PC-3 (cell line): ENCODE results near the gene NDUFA13. TPM values are rescaled to one million over a fixed set of nuclear protein-coding genes. Genes with fewer than 3 reads are reported as not detected.

Experiments used
- ATAC-seq: fragments of 200-7000 bp; cut with Tn5 transposase; 2 replicates; pipeline ENCODE4 v1.9.1; 2020; ENCODE audit warnings: mild to moderate bottlenecking, moderate library complexity
- BruUV-seq: library from RNA; stranded (reverse); fragments of 400-500 nt; replicated peaks from 2 replicates; lab custom pipeline; 2021; lab: Mats Ljungman, UMichigan
- CTCF ChIA-PET: fragments of 300-600 bp; sonication (Branson Sonifier 250); formaldehyde crosslinking; loops from one replicate; lab custom pipeline; 2022; ENCODE audit warnings: antibody characterized with exemption; lab: Charles Lee
- POLR2A ChIA-PET: fragments of 300-600 bp; sonication (Branson Sonifier 250); formaldehyde crosslinking; loops from one replicate; lab custom pipeline; 2022; ENCODE audit warnings: antibody characterized with exemption; ENCODE audit not compliant: unreplicated experiment; lab: Charles Lee
- DNase-seq: peaks from one replicate; pipeline ENCODE4 v3.0.0-alpha.2; 2015
- H2AFZ ChIP-seq: fragments of 300-600 bp; sonication (generic); 2 replicates; pipeline ENCODE4 v1.6.0; 2016; ENCODE audit warnings: antibody characterized with exemption, low read length
- H3F3A ChIP-seq: fragments of 300-600 bp; sonication (generic); one replicate; pipeline ENCODE4 v1.6.0; 2017; ENCODE audit warnings: antibody characterized with exemption, low read length, control low read depth, mild to moderate bottlenecking; ENCODE audit not compliant: unreplicated experiment
- H3K27ac ChIP-seq: fragments of 300-600 bp; sonication (generic); 2 replicates; pipeline ENCODE4 v1.5.1; 2016; ENCODE audit warnings: mild to moderate bottlenecking, low read length
- H3K27me3 ChIP-seq: fragments of 300-600 bp; sonication (generic); 2 replicates; pipeline ENCODE4 v1.6.1; 2016; ENCODE audit warnings: low read length, mixed read lengths
- H3K36me3 ChIP-seq: fragments of 300-600 bp; sonication (generic); 2 replicates; pipeline ENCODE4 v1.6.1; 2016; ENCODE audit warnings: low read depth, mixed run types, low read length, mixed read lengths
- H3K4me1 ChIP-seq: fragments of 300-600 bp; sonication (generic); 2 replicates; pipeline ENCODE4 v1.5.1; 2016; ENCODE audit warnings: low read length; ENCODE audit not compliant: insufficient read depth
- H3K4me2 ChIP-seq: fragments of 300-600 bp; sonication (generic); 2 replicates; pipeline ENCODE4 v1.6.0; 2016; ENCODE audit warnings: low read length
- H3K4me3 ChIP-seq: fragments of 300-600 bp; sonication (generic); 2 replicates; pipeline ENCODE4 v1.5.1; 2016; ENCODE audit warnings: mild to moderate bottlenecking, low read length, mixed read lengths
- H3K79me2 ChIP-seq: fragments of 300-600 bp; sonication (generic); 2 replicates; pipeline ENCODE4 v1.6.1; 2017; ENCODE audit warnings: low read length, mixed read lengths
- H3K9ac ChIP-seq: fragments of 300-600 bp; sonication (generic); 2 replicates; pipeline ENCODE4 v1.6.0; 2016; ENCODE audit warnings: mild to moderate bottlenecking, low read length
- H3K9me2 ChIP-seq: fragments of 300-600 bp; sonication (generic); replicated peaks from 2 replicates; pipeline ENCODE4 v1.6.1; 2016; ENCODE audit warnings: mixed run types, low read length, mixed read lengths
- H3K9me3 ChIP-seq: fragments of 300-600 bp; sonication (generic); 2 replicates; pipeline ENCODE4 v1.6.1; 2016; ENCODE audit warnings: low read length, mixed read lengths
- H4K20me1 ChIP-seq: fragments of 300-600 bp; sonication (generic); 2 replicates; pipeline ENCODE4 v1.6.1; 2016; ENCODE audit warnings: low read length, mixed read lengths
- EZH2 ChIP-seq: fragments of 300-600 bp; sonication (generic); IDR thresholded peaks from one replicate; pipeline ENCODE4 v1.6.1; 2017; ENCODE audit warnings: antibody characterized with exemption, mild to moderate bottlenecking, low read length; ENCODE audit not compliant: unreplicated experiment
- EZH2phosphoT487 ChIP-seq: fragments of 300-600 bp; sonication (generic); IDR thresholded peaks from 2 replicates; pipeline ENCODE4 v1.6.1; 2018; ENCODE audit warnings: mild to moderate bottlenecking, antibody characterized with exemption, low read length, borderline replicate concordance
- intact Hi-C: fragments of 100-400 bp; cut with micrococcal nuclease; formaldehyde crosslinking; loops from 2 replicates; pipeline ENCODE4 v1.9.0; 2023
- total RNA-seq: library from RNA; depleted of rRNA; stranded (reverse); fragments of >200 nt; gene quantifications from 2 replicates; pipeline ENCODE4 v1.2.3, GENCODE V29; 2014
- TF ChIP-seq, protein P1 (sequence below): fragments of 300-600 bp; sonication (generic); conservative IDR thresholded peaks from 2 replicates; pipeline ENCODE4 v1.5.1; 2017; ENCODE audit warnings: antibody characterized with exemption, low read depth, mild to moderate bottlenecking, low read length

NDUFA13 gene
- total RNA-seq, 1 experiment from 2014 or later, result 481 TPM

DNA sequence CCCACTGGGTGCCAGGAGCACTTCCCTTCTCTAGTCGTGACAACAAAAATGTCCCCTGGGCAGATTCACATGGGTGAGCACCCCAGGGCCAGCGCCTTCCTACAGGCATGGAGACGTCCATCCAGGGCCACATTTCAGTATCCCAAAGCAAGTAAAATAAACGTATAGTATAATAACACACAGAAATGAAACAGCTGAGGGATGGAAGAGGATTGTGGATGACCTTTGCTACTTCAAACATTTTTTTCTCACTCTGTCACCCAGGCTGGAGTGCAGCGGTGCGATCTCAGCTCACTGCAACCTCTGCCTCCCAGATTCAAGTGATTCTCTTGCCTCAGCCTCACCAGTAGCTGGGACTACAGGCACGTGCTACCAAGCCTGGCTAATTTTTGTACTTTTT, 50.3 kb downstream of the NDUFA13 start:
- Histone ChIP-seq H3K4me1 (no peaks in the 10 kb centered on the region), H3K9ac (no peak overlapping the region), H3K4me3 (no peak overlapping the region), H3K4me2 (no peak overlapping the region), H4K20me1 (no peaks in the 10 kb centered on the region), H3K36me3 (peaks cover 9% of the 10 kb centered on the region), H3K9me2 (no peaks in the 10 kb centered on the region), H3K27ac (no peak overlapping the region), H3K79me2 (no peaks in the 10 kb centered on the region), H3K27me3 (no peaks in the 10 kb centered on the region), H2AFZ (no peak overlapping the region), H3F3A (no peaks in the 10 kb centered on the region), H3K9me3 (no peaks in the 10 kb centered on the region)
- ChIA-PET POLR2A (no interaction called here), CTCF (no interaction called here)
- DNase-seq (no peak), ATAC-seq (no peak)
- TF ChIP-seq, protein P1, sequence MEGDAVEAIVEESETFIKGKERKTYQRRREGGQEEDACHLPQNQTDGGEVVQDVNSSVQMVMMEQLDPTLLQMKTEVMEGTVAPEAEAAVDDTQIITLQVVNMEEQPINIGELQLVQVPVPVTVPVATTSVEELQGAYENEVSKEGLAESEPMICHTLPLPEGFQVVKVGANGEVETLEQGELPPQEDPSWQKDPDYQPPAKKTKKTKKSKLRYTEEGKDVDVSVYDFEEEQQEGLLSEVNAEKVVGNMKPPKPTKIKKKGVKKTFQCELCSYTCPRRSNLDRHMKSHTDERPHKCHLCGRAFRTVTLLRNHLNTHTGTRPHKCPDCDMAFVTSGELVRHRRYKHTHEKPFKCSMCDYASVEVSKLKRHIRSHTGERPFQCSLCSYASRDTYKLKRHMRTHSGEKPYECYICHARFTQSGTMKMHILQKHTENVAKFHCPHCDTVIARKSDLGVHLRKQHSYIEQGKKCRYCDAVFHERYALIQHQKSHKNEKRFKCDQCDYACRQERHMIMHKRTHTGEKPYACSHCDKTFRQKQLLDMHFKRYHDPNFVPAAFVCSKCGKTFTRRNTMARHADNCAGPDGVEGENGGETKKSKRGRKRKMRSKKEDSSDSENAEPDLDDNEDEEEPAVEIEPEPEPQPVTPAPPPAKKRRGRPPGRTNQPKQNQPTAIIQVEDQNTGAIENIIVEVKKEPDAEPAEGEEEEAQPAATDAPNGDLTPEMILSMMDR, result no peak
- TF ChIP-seq EZH2phosphoT487, result no peak
- no peak for TF ChIP-seq EZH2
- BruUV-seq, result no TSS peak
- intact Hi-C loops, result no loop called here

DNA sequence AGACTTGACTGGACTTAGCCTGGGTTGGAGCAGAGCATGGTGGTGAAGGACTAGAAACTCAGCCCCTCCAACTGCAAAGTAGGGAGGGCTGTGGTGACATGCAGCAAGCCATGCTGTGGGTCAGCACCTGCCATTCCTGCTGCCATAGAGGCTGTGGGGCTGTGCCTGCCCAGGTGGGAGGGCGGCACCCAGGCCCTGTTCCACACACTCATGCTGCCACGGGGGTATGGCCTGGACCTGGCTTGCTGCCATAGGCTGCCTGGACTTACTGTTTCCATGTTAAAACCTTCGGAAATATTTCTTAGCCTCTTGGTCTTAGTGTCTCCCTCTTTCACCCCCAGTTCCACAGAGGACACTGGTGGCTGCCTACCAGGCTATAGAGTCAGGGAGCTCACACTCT, 51.4 kb downstream of the NDUFA13 start:
- ChIA-PET CTCF (no interaction called here), POLR2A (no interaction called here)

More for the DNA sequence above, 51.4 kb downstream of the NDUFA13 start:
- intact Hi-C loops, result no loop called here
- TF ChIP-seq, protein P1, result no peak
- TF ChIP-seq EZH2phosphoT487, result no peak
- no peak for TF ChIP-seq EZH2
- Histone ChIP-seq H3K9ac (no peak overlapping the region), H2AFZ (no peak overlapping the region), H3K4me2 (no peak overlapping the region), H3K27me3 (no peaks in the 10 kb centered on the region), H3K9me3 (no peaks in the 10 kb centered on the region), H3K4me3 (no peak overlapping the region), H3K79me2 (no peaks in the 10 kb centered on the region), H3K27ac (no peak overlapping the region), H3F3A (no peaks in the 10 kb centered on the region), H3K9me2 (no peaks in the 10 kb centered on the region), H3K36me3 (peaks cover 9% of the 10 kb centered on the region), H3K4me1 (no peaks in the 10 kb centered on the region), H4K20me1 (no peaks in the 10 kb centered on the region)
- no TSS peak for BruUV-seq
- DNase-seq, result no peak
- no peak for ATAC-seq
